Transverse colon (tissue), 4 donors: ENCODE measurements around the gene EVI5L.

Experiments used
- EP300 ChIP-seq: sonication (generic); formaldehyde crosslinking; IDR thresholded peaks from one replicate; pipeline ENCODE4 v1.6.1; 2017; ENCODE audit warnings: antibody characterized with exemption, low read depth
- POLR2A ChIP-seq: fragments of 450-650 bp; IDR thresholded peaks from one replicate; pipeline ENCODE4 v1.6.1; 2016; ENCODE audit warnings: antibody characterized with exemption, mild to moderate bottlenecking, moderate library complexity
- POLR2AphosphoS5 ChIP-seq, 3 donors: sonication (generic); formaldehyde crosslinking; IDR thresholded peaks; one replicate each; pipeline ENCODE4 v1.6.1; 2016; ENCODE audit warnings: antibody characterized with exemption in 3 of 3
- TF ChIP-seq, protein P1 (sequence below), 5 experiments: fragments of 200-600 bp in 3 of 5; fragments of 450-650 bp in 2 of 5; sonication (generic) in 3 of 5; IDR thresholded peaks; 1 replicate in 2 of 5; 2 replicates in 3 of 5; pipeline ENCODE4 v1.5.1; 2016 to 2017; ENCODE audit warnings: antibody characterized with exemption in 5 of 5, inconsistent platforms in 3 of 5, mild to moderate bottlenecking in 2 of 5, moderate library complexity in 1 of 5

- TF ChIP-seq, protein P1, sequence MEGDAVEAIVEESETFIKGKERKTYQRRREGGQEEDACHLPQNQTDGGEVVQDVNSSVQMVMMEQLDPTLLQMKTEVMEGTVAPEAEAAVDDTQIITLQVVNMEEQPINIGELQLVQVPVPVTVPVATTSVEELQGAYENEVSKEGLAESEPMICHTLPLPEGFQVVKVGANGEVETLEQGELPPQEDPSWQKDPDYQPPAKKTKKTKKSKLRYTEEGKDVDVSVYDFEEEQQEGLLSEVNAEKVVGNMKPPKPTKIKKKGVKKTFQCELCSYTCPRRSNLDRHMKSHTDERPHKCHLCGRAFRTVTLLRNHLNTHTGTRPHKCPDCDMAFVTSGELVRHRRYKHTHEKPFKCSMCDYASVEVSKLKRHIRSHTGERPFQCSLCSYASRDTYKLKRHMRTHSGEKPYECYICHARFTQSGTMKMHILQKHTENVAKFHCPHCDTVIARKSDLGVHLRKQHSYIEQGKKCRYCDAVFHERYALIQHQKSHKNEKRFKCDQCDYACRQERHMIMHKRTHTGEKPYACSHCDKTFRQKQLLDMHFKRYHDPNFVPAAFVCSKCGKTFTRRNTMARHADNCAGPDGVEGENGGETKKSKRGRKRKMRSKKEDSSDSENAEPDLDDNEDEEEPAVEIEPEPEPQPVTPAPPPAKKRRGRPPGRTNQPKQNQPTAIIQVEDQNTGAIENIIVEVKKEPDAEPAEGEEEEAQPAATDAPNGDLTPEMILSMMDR (IDR thresholded peaks at IDR 0.05): no peak
- TF ChIP-seq EP300 (no peak), POLR2A (no peak), POLR2AphosphoS5 (IDR thresholded peaks at IDR 0.05) (no peak)
Measured at GRCh38 chr19:7863971-7864689, 34.1 kb downstream of the EVI5L start.
